Keratinocyte (primary cell): ENCODE results near the gene BCL2L11.

ENCODE experiments used
- CTCF ChIP-seq, 3 experiments: IDR thresholded peaks in 1 of 3; conservative IDR thresholded peaks in 1 of 3; optimal IDR thresholded peaks in 1 of 3; 2 replicates in 2 of 3; 3 replicates in 1 of 3; pipeline versions ENCODE3 to v1.5.1; 2011; ENCODE audit warnings: low read length in 3 of 3, mild to moderate bottlenecking in 3 of 3, moderate library complexity in 2 of 3, control low read depth in 1 of 3, inconsistent platforms in 1 of 3; ENCODE audit not compliant: insufficient read depth in 2 of 3; ENCODE audit errors: extremely low read depth in 1 of 3
- EZH2 ChIP-seq: IDR thresholded peaks from one replicate; pipeline ENCODE4 v1.6.1; 2012; ENCODE audit warnings: inconsistent platforms, mild to moderate bottlenecking, low read length, moderate library complexity

- TF ChIP-seq CTCF (optimal IDR thresholded peaks at IDR 0.05 in 1 of 3, IDR thresholded peaks at IDR 0.05 in 1 of 3, conservative IDR thresholded peaks at IDR 0.05 in 1 of 3; ENCODE audit: extremely low read depth in 1 of 3, insufficient read depth in 2 of 3, low read length in 3 of 3), result no peak
- no peak for TF ChIP-seq EZH2
Measured at GRCh38 chr2:111176867-111177266, 56.2 kb downstream of the BCL2L11 start.
